Mesothelial cell of epicardium (in vitro differentiated cells): ENCODE data around the gene AGXT. TPM values are rescaled to one million over a fixed set of nuclear protein-coding genes. Genes with fewer than 3 reads are reported as not detected.

Experiments used
- DNase-seq, 2 experiments: peaks; one replicate each; pipeline ENCODE4 v3.0.0; 2021; ENCODE audit warnings: low spot score in 2 of 2; ENCODE audit not compliant: unreplicated experiment in 2 of 2
- H3K27ac Mint-ChIP-seq: 2 replicates; pipeline ENCODE4 v1.8.0; 2021; ENCODE audit warnings: mixed read lengths
- H3K27me3 Mint-ChIP-seq: 2 replicates; pipeline ENCODE4 v1.8.0; 2021; ENCODE audit warnings: low read depth, mixed read lengths
- H3K36me3 Mint-ChIP-seq: 2 replicates; pipeline ENCODE4 v1.8.0; 2021; ENCODE audit warnings: mixed read lengths
- H3K4me1 Mint-ChIP-seq: 2 replicates; pipeline ENCODE4 v1.8.0; 2021; ENCODE audit warnings: mixed read lengths
- H3K4me3 Mint-ChIP-seq: 2 replicates; pipeline ENCODE4 v1.8.0; 2021; ENCODE audit warnings: mild to moderate bottlenecking, moderate library complexity, mixed read lengths
- H3K9me3 Mint-ChIP-seq: 2 replicates; pipeline ENCODE4 v1.8.0; 2021; ENCODE audit warnings: mixed read lengths
- total RNA-seq: library from RNA; stranded (reverse); gene quantifications from 3 replicates; pipeline ENCODE4 v1.2.1, GENCODE V29; 2021
- TF ChIP-seq, protein P1 (sequence below): fragments of 200-600 bp; sonication (generic); IDR thresholded peaks from one replicate; pipeline ENCODE4 v1.5.0; 2021; ENCODE audit warnings: antibody characterized with exemption; ENCODE audit not compliant: unreplicated experiment

Gene AGXT
- total RNA-seq, 1 donor from 2014 or later, result not detected

DNA sequence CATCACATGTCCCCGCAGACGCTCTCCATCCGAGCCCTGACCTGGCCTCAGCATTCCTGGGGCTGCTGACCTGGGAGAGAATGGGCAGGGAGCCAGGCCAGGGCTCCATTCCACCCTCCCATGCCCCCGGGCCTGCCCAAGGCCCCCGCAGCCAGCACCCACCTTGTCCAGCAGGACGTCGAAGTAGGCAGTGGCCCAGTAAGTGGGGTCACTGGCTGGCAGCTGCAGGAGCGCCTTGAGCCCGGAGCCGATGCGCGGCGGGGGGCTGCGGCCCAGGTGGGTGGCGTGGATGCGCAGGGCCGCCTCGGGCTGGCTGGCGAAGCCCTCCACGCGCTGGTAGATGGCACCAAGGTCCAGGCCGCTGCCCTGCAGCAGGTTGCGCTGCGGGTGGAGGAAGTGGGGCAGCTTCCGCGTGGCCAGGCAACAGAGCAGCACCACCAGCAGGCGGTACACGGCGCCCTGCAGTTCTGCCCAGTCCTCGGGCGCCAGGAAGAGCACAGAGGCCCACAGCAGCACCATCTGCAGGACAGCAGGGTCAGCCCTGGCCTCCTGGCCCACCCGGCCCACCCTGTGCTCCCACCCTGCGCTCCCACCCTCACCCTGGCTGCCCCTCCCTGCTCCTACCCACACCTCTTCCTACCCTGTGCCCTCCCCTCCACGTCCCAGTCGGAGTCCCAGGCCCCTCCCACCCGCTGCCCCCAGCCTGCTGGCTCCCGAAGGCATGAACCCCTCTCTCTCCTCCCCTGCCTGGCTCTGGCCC is 19.7 kb downstream of the AGXT start:
- peaks cover under 1% of the 10 kb centered on the region for H3K4me1 Mint-ChIP-seq
- no peaks in the 10 kb centered on the region for H3K27me3 Mint-ChIP-seq
- TF ChIP-seq, protein P1, sequence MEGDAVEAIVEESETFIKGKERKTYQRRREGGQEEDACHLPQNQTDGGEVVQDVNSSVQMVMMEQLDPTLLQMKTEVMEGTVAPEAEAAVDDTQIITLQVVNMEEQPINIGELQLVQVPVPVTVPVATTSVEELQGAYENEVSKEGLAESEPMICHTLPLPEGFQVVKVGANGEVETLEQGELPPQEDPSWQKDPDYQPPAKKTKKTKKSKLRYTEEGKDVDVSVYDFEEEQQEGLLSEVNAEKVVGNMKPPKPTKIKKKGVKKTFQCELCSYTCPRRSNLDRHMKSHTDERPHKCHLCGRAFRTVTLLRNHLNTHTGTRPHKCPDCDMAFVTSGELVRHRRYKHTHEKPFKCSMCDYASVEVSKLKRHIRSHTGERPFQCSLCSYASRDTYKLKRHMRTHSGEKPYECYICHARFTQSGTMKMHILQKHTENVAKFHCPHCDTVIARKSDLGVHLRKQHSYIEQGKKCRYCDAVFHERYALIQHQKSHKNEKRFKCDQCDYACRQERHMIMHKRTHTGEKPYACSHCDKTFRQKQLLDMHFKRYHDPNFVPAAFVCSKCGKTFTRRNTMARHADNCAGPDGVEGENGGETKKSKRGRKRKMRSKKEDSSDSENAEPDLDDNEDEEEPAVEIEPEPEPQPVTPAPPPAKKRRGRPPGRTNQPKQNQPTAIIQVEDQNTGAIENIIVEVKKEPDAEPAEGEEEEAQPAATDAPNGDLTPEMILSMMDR, result no peak
- DNase-seq, result no peak
- H3K27ac Mint-ChIP-seq, result no peak overlapping the region
- no peaks in the 10 kb centered on the region for H3K9me3 Mint-ChIP-seq
- H3K36me3 Mint-ChIP-seq, result no peaks in the 10 kb centered on the region
- no peak overlapping the region for H3K4me3 Mint-ChIP-seq

DNA sequence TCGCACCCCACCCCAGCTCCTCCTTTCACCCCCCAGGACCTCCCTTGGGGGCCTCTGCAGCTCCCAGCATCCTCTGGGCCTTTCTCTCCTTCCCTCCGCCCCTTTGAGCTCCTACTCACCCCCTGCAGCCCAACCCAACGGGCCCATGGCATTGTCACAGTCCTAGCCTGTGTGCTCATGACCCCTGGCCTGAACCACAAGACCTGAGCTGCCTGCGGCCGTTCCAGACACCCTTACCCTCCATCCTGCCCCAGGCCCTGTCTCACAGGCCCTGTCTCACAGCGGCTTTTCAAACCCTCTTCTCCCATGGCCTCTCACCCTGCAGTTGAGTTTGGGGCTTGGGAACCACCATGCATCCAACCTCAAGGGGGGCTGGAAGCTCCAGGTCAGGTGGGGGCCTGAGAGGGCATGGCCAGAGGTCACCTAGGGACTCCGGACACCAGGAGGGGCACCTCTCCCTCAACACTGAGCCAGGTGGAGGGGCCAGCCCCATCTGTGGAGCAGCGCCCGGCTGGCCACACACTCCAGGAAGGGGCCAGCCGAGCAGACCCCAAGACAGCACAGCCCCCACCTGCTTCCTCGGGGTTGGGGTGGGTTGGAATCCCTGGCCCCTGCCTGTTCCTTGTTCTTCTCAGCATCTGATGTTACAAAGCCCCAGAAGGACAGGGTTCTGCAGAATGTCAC is 20.4 kb downstream of the AGXT start:
- Mint-ChIP-seq H3K9me3 (no peaks in the 10 kb centered on the region), H3K4me1 (peaks cover 7% of the 10 kb centered on the region), H3K36me3 (no peaks in the 10 kb centered on the region), H3K27ac (no peak overlapping the region), H3K4me3 (no peak overlapping the region), H3K27me3 (no peaks in the 10 kb centered on the region)
- DNase-seq, result no peak
- TF ChIP-seq, protein P1, result no peak

DNA sequence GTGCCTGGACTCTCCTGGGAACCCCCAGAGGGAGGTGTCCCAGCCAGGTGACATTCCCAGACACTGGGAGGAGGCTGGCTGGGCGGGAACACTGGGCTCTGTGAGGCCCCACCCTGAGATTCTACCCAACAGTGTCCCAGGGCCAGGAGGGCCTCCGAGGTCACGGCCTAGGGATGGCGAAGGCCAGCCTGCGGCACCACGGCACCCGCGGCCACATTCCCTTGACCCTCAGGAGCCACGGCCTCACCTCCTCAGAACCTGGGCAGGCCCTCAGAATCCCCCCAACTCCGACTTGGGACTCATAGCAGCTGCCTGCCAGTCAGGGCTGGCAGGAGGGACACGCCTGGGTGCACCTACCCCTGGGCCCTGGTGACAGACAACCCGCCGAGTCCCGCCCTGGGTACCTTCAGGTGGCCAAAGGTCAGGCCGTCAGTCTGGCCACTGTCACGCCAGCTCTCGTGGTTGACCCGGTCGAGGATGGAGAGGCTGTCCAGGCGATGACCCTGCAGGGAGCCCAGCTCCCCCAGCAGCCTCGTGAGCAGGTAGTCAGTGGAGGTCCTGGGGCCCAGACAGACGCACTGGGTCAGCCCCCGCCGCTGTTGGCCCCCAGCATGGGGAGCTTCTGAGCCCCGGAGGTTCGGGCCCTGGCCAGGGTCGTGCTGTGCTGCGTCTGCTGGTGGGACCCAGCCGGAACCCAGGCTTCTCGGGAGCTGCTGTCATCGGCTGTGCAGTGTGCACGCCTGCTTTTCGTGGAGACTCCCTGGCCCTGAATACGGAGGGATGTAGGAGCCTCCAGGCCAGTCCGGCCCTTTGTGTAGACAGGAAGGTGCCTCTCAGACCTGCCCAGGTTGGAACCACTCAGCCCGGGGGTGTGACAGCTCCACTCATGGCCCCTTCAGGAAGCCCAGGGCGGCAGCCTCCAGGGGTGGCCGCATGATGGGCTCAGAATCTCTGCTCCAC is 21.3 kb downstream of the AGXT start:
- Mint-ChIP-seq H3K4me1 (peaks cover 8% of the 10 kb centered on the region), H3K36me3 (no peaks in the 10 kb centered on the region), H3K4me3 (no peak overlapping the region), H3K27me3 (no peaks in the 10 kb centered on the region), H3K27ac (no peak overlapping the region), H3K9me3 (no peaks in the 10 kb centered on the region)
- no peak for DNase-seq
- TF ChIP-seq, protein P1, result no peak

DNA sequence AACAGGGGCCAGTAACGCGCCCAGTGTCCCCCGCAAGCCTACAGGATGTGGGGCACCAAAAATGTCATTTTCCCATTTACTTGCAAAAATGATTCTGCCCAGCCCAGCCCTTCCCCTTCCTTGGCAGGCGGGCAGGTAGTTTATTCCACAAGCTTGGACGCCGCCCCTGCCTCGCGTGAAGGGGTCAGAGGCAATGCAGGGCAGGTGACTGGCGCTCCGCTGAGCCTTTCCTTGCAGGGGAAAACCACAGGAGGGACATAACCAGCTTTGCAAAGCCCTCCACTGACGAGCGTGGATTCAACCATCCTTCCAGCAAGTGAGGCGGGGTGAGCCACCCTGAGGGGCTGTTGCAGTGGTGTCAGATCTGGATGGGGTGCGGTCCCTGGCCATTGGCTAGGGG is 22.1 kb downstream of the AGXT start:
- TF ChIP-seq, protein P1, result no peak
- Mint-ChIP-seq H3K9me3 (no peaks in the 10 kb centered on the region), H3K36me3 (no peaks in the 10 kb centered on the region), H3K27ac (no peak overlapping the region), H3K27me3 (no peaks in the 10 kb centered on the region), H3K4me1 (peaks cover 12% of the 10 kb centered on the region), H3K4me3 (no peak overlapping the region)
- DNase-seq, result no peak

DNA sequence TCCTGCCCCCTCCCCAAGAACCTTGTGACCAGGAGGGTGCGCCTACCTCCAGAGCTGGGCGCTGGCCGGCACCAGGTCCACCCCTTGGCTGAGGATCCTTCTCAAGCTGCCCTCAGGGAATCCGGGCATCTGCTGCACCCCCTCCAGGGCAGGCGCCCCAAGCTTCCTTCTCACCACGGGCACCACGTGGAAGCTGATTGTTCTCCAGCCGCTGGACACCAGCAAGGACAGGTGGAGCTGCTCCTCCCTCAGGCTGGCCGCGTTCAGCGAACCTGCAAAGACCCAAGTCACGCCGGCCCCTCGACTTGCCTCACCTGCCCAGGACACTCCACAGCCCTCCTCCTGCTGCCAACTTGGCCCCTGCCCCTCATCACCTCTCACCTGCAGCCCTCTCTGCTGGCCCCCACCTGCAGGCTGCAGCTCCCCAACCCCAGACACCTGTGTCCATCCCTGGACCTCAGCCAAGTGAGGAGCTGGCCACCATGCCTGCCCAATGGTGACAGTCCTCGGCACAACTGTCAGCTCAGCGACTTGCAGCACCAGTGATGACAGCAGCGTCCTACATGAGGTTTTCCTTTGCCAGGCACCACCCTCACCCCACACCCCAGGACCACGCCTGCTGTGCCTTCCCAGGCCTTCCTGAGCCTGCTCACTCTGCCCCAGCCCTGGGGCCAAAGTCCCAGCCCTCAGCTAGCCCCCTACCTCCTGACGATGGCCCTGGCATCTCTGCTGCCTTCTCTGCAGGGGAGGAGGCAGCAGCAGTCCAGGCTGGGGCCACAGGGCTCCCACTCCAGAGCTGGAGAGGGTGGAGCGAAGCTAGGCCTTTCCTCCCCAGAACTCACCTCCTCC is 23.1 kb downstream of the AGXT start:
- TF ChIP-seq, protein P1, result no peak
- Mint-ChIP-seq H3K4me3 (no peak overlapping the region), H3K9me3 (no peaks in the 10 kb centered on the region), H3K27me3 (no peaks in the 10 kb centered on the region), H3K4me1 (peaks cover 14% of the 10 kb centered on the region), H3K36me3 (no peaks in the 10 kb centered on the region), H3K27ac (no peak overlapping the region)
- DNase-seq, result no peak
